Astrocyte of the cerebellum (primary cell): ENCODE measurements around the gene PRMT1.

Experiments used
- DNase-seq: peaks from one replicate; pipeline ENCODE4 v3.0.0-alpha.2; 2011; ENCODE audit warnings: low read depth
- H3K4me3 ChIP-seq: 2 replicates; pipeline ENCODE4 v1.5.1; 2011; ENCODE audit warnings: mild to moderate bottlenecking, low read depth, low read length, moderate library complexity
- in situ Hi-C: cut with HindIII; loops from 2 replicates; pipeline ENCODE4 v1.10.0; 2017; ENCODE audit warnings: low sequenced_read_pairs
- TF ChIP-seq, protein P1 (sequence below): IDR thresholded peaks from 2 replicates; pipeline ENCODE4 v1.5.1; 2012; ENCODE audit warnings: low read length, low read depth, moderate library complexity, mild to moderate bottlenecking; ENCODE audit errors: missing control alignments

The PRMT1 gene

DNA sequence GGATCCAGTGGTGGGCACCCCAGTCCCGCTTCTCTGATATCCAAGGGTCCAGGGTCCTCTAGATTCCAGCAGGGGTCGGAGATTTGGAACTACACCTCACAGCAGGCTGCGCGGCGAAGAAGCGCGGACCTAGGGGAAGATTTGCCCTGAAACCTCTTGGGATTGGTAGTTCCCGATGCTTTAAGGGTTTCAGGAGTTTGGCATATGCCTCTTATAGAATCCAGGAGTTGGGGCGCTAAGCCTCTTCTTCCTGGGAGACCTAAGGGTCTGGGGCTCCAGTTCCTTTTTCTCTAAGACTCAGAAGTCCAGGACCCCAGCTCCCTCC is 11.0 kb upstream of the PRMT1 start:
- peak overlapping the region; percentile 73 for H3K4me3 ChIP-seq
- DNase-seq = no peak
- in situ Hi-C loops = no loop called here
- TF ChIP-seq, protein P1, sequence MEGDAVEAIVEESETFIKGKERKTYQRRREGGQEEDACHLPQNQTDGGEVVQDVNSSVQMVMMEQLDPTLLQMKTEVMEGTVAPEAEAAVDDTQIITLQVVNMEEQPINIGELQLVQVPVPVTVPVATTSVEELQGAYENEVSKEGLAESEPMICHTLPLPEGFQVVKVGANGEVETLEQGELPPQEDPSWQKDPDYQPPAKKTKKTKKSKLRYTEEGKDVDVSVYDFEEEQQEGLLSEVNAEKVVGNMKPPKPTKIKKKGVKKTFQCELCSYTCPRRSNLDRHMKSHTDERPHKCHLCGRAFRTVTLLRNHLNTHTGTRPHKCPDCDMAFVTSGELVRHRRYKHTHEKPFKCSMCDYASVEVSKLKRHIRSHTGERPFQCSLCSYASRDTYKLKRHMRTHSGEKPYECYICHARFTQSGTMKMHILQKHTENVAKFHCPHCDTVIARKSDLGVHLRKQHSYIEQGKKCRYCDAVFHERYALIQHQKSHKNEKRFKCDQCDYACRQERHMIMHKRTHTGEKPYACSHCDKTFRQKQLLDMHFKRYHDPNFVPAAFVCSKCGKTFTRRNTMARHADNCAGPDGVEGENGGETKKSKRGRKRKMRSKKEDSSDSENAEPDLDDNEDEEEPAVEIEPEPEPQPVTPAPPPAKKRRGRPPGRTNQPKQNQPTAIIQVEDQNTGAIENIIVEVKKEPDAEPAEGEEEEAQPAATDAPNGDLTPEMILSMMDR = no peak

DNA sequence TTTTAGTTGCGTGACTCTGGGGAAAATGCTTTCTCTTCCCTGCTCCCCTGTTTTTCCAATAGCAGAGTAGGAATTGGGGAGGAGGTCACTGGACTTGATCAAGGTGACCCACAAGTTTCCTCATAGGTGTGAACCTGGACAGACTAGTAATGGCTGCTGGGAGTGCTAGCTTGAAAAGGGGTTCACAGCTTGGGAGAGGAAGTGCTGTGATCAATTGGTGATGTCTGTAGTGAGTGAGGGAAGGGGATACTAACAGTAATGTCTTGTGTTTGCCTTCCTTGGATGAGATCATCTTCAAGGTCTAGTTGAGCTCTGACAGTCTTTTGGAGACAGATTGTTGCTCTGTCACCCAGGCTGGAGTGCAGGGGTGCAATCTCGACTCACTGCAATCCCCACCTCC is 9.6 kb upstream of the PRMT1 start:
- DNase-seq = no peak
- TF ChIP-seq, protein P1 = no peak
- in situ Hi-C loops = no loop called here
- H3K4me3 ChIP-seq = no peak overlapping the region

DNA sequence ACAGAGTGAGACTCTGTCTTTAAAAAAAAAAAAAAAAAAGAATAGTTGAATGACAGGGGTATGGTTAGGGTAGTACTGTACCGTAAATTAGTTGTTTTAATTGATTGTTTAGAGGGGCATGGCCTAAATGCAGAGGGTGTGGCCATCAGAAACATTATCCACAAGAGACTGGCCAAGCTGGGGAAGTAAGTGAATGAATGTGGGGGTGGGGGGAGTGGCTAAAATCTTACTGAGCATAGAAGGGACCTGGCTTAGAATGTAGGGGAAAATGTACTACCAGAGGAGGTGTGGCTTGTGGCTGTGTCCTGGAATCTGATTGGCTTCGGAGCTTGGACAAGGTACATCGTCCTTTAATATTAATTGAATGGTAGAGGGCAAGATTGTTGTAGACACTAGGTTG is 7.6 kb upstream of the PRMT1 start:
- DNase-seq = no peak
- in situ Hi-C loops = no loop called here
- TF ChIP-seq, protein P1 = no peak
- H3K4me3 ChIP-seq = no peak overlapping the region

DNA sequence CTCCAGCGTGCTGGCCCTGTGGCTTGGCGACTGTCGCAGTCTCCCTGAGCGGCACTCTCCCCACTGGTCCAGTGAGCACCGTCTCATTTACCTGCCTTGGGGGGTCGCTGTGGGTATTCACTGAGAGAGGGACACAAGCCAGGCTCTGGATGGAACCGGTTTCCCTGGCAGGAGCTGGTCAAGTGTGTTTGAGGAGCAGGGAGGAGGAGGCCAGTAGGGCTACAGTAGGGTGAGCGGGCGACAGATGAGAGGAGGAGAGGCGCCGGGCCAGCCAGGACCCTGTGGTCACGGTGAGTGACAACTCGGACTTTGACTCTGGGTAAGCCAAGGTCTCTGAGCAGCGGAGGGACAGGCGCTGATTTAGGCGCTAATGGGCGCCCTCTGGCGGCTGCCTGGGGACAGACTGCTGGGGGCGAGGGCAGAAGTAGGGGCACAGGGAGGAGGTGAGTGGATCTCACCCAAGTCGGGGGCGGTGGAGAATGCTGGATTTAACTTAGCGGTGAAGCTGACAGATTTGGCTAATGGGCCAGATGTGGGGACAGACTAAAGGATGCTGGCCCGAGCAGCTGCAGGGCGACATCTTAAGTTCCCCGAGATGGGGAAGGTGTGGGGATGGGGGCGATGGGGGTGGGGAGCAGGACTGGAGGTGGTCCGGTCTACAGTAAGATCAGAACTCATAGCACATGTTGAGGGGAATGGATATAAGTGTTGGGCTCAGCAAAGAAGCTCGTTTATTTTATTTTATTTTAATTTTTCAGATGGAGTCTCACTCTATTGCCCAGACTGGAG is 4.7 kb upstream of the PRMT1 start:
- H3K4me3 ChIP-seq = peak overlapping the region; percentile 22
- in situ Hi-C loops = no loop called here
- TF ChIP-seq, protein P1 = peak; percentile 96
- DNase-seq = peak; percentile 28

DNA sequence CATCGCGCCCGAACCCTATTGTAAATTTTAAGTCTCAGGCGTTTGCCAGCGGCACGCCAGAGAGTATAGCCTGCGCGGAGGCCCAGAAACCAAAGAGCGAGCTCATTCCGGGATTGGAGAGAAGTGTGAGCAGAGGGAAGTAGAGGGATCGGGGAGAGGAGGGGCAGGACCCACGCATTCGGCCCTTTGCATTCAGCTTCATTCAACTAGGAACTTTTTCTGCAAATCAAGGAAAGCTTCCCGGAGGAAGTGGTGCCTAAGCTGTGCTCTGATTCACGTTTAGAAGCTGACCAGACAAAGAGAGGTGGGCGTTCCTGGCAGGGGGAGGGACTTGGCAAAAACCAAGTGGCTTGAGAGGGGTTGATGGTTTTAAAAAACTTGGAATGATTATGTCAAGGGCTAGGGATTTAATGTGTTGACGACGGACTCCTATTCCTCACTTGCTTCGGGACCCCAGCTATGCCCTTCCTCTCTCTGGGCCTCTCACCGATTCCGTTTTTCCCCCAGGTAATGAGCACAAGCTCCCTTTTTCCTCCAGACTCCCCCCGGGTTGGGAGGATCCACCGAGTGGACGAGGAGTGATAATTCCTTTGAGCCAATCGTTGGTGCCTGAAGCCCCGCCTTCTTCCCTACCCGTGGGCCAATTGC is 811 bp upstream of the PRMT1 start:
- peak overlapping the region; percentile 35 for H3K4me3 ChIP-seq
- in situ Hi-C loops = no loop called here
- TF ChIP-seq, protein P1 = no peak
- peak; percentile 89 for DNase-seq

DNA sequence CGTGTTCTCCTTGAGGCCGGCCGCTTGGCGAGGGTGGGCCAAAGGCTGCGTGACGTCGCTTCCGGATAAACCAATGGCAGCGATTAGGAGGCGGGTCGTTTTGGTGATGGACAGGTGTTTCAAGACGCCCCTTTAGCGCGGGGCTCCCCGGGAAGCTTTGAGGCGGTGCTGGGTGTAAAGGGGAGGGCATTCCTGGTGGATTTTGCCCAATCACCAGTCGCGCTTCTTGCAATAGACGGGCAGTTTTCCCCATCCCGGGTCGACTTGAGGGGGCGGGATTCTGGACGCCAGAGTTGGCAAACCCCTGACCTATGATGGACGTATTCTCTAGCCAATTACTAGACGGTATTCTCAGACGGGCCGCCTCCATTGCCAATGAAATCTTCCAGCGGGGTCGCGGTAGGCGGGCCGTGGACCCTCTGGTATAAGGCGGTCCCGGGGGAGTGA is 264 bp upstream of the PRMT1 start:
- in situ Hi-C loops = no loop called here
- H3K4me3 ChIP-seq = peak overlapping the region; percentile 99
- TF ChIP-seq, protein P1 = no peak
- DNase-seq = peak; percentile 100
